A673 (cell line): Measurements from ENCODE around the gene TBX4.

Experiments
- EZH2 ChIP-seq: fragments of 200-600 bp; sonication (generic); IDR thresholded peaks from 2 replicates; pipeline ENCODE4 v1.6.1; 2017; ENCODE audit warnings: borderline replicate concordance, low read depth, mild to moderate bottlenecking, mixed read lengths, antibody characterized with exemption, low read length; ENCODE audit not compliant: poor library complexity, severe bottlenecking
- TF ChIP-seq, protein P1 (sequence below): fragments of 300-800, 200-600 bp; sonication (generic); conservative IDR thresholded peaks from 2 replicates; pipeline ENCODE4 v1.5.1; 2017; ENCODE audit warnings: low read depth, mild to moderate bottlenecking, antibody characterized with exemption, low read length, moderate library complexity, mixed read lengths

DNA sequence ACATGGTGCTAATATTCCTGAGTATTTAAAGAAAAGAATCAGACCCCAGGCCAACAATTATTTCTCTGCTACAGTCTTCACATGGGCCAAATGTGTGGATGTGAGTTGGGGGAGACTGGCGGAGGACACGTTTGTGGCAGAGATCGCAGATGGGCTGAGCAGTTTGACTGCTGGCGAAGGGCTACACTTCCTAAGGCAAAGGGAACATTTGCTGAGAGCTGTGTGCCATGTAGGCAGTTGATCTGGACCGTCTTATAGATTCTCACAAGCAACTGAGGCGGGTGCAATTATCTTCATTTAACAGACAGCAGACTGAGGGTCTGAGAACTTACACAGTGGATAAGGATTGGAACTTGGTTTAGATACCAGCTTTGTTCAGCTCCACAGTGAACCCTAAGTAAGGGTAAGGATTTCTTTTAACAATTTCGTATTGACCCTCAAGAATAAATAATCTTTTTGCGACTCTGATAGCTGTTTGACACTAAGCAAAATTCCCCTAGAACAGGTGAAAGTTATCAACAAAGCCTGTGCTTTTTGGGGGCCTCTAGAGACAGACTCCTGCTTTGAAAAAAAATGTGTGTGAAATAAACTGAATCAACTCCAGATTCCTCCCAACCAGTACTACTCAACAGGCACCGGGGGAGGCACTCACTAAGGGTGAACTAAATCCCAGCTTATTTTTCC, 55.3 kb downstream of the TBX4 start:
- TF ChIP-seq, protein P1, sequence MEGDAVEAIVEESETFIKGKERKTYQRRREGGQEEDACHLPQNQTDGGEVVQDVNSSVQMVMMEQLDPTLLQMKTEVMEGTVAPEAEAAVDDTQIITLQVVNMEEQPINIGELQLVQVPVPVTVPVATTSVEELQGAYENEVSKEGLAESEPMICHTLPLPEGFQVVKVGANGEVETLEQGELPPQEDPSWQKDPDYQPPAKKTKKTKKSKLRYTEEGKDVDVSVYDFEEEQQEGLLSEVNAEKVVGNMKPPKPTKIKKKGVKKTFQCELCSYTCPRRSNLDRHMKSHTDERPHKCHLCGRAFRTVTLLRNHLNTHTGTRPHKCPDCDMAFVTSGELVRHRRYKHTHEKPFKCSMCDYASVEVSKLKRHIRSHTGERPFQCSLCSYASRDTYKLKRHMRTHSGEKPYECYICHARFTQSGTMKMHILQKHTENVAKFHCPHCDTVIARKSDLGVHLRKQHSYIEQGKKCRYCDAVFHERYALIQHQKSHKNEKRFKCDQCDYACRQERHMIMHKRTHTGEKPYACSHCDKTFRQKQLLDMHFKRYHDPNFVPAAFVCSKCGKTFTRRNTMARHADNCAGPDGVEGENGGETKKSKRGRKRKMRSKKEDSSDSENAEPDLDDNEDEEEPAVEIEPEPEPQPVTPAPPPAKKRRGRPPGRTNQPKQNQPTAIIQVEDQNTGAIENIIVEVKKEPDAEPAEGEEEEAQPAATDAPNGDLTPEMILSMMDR: no peak
- no peak for TF ChIP-seq EZH2
